Measurements from ENCODE around the gene GAL3ST2.

DNA sequence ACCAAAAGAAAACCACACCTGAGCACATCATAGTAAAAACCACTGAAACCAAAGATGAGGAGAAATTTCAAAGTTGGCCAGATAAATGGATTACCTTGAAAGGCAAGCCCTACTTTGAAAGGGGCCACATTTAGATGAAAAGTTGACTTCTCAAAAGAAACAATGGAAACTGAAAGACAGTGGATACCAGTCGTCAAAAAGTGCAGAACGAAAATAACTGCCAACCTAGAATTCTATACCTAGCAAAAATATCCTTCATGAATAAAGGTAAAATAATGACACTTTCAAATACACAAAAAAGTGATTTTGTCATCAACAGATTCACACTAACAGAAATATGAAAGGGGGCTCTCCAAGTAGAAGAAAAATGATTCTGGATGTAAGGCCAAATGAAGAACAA lies 50.8 kb downstream of the GAL3ST2 start:
- TF ChIP-seq CTCF (IDR thresholded peaks at IDR 0.05 in 4 of 5, conservative IDR thresholded peaks at IDR 0.05 in 1 of 5) = no peak
- TF ChIP-seq POLR2A (IDR thresholded peaks at IDR 0.05) = no peak

Data from gastrocnemius medialis (tissue), 4 donors.